SK-N-SH treated with all-trans-retinoic acid at 6 μM for 48 hours (cell line): ENCODE measurements around the gene PRMT7.

Experiments used
- ATAC-seq: fragments of 200-7000 bp; cut with Tn5 transposase; 3 replicates; pipeline ENCODE4 v1.9.1; 2020; ENCODE audit warnings: mild to moderate bottlenecking, moderate library complexity
- ARNTL ChIP-seq: fragments of 450-650 bp; formaldehyde crosslinking; IDR thresholded peaks from 2 replicates; pipeline ENCODE4 v1.5.0; 2020; ENCODE audit warnings: low read depth, mild to moderate bottlenecking, moderate library complexity, borderline replicate concordance
- BACH2 ChIP-seq: fragments of 250-450 bp; sonication (Bioruptor Pico); IDR thresholded peaks from 2 replicates; pipeline ENCODE4 v1.9.0; 2021; ENCODE audit warnings: mild to moderate bottlenecking, borderline replicate concordance
- CSDC2 ChIP-seq: fragments of 250-450 bp; sonication (Bioruptor Pico); IDR thresholded peaks from 2 replicates; pipeline ENCODE4 v1.5.0; 2020; ENCODE audit warnings: mild to moderate bottlenecking, moderate library complexity
- ESRRG ChIP-seq: fragments of 250-450 bp; sonication (Bioruptor Pico); IDR thresholded peaks from 2 replicates; pipeline ENCODE4 v1.6.1; 2021; ENCODE audit warnings: mild to moderate bottlenecking
- GLIS3 ChIP-seq: fragments of 250-450 bp; sonication (Bioruptor Pico); IDR thresholded peaks from 2 replicates; pipeline ENCODE4 v1.5.0; 2020; ENCODE audit warnings: mild to moderate bottlenecking, moderate library complexity
- ISL1 ChIP-seq: fragments of 250-450 bp; sonication (Bioruptor Pico); IDR thresholded peaks from 2 replicates; pipeline ENCODE4 v2.1.2; 2022; ENCODE audit warnings: mild to moderate bottlenecking, moderate library complexity
- OSR1 ChIP-seq: fragments of 250-450 bp; sonication (Bioruptor Pico); IDR thresholded peaks from 2 replicates; pipeline ENCODE4 v1.8.0; 2022; ENCODE audit warnings: moderate library complexity, mild to moderate bottlenecking, inconsistent platforms
- PPARA ChIP-seq: fragments of 250-450 bp; sonication (Bioruptor Pico); IDR thresholded peaks from 2 replicates; pipeline ENCODE4 v1.5.0; 2020; ENCODE audit warnings: mild to moderate bottlenecking, borderline replicate concordance
- RARB ChIP-seq: fragments of 250-450 bp; sonication (Bioruptor Pico); IDR thresholded peaks from 2 replicates; pipeline ENCODE4 v1.8.0; 2021; ENCODE audit warnings: mild to moderate bottlenecking, moderate library complexity
- SNAI2 ChIP-seq: fragments of 250-450 bp; sonication (Bioruptor Pico); IDR thresholded peaks from 2 replicates; pipeline ENCODE4 v1.5.0; 2020; ENCODE audit warnings: mild to moderate bottlenecking, moderate library complexity
- TCF4 ChIP-seq: fragments of 250-450 bp; sonication (Bioruptor Pico); IDR thresholded peaks from 2 replicates; pipeline ENCODE4 v1.8.0; 2021; ENCODE audit warnings: mild to moderate bottlenecking, moderate library complexity, borderline replicate concordance
- TOX ChIP-seq: fragments of 250-450 bp; sonication (Bioruptor Pico); IDR thresholded peaks from 2 replicates; pipeline ENCODE4 v1.8.0; 2021; ENCODE audit warnings: mild to moderate bottlenecking, moderate library complexity, borderline replicate concordance
- ZC3H10 ChIP-seq: fragments of 250-450 bp; sonication (Bioruptor Pico); IDR thresholded peaks from 2 replicates; pipeline ENCODE4 v1.5.1; 2021; ENCODE audit warnings: mild to moderate bottlenecking, moderate library complexity
- ZFP3 ChIP-seq: fragments of 250-450 bp; sonication (Bioruptor Pico); IDR thresholded peaks from 2 replicates; pipeline ENCODE4 v1.5.0; 2020; ENCODE audit warnings: mild to moderate bottlenecking, moderate library complexity
- ZFP30 ChIP-seq: fragments of 450-650 bp; formaldehyde crosslinking; IDR thresholded peaks from 2 replicates; pipeline ENCODE4 v1.5.0; 2022; ENCODE audit warnings: mild to moderate bottlenecking, moderate library complexity
- ZNF565 ChIP-seq: fragments of 450-650 bp; formaldehyde crosslinking; conservative IDR thresholded peaks from 2 replicates; pipeline ENCODE4 v1.5.0; 2020; ENCODE audit warnings: low read depth, mild to moderate bottlenecking, moderate library complexity
- ZNF70 ChIP-seq: fragments of 450-650 bp; formaldehyde crosslinking; IDR thresholded peaks from 2 replicates; pipeline ENCODE4 v1.5.0; 2020; ENCODE audit warnings: mild to moderate bottlenecking, moderate library complexity
- TF ChIP-seq, protein P1 (sequence below): fragments of 250-450 bp; sonication (Bioruptor Pico); IDR thresholded peaks from 2 replicates; pipeline ENCODE4 v1.5.1; 2021; ENCODE audit warnings: mild to moderate bottlenecking, moderate library complexity
- TF ChIP-seq, protein P2 (sequence below): fragments of 250-450 bp; sonication (Bioruptor Pico); IDR thresholded peaks from 2 replicates; pipeline ENCODE4 v1.8.0; 2020; ENCODE audit warnings: mild to moderate bottlenecking, moderate library complexity, borderline replicate concordance
- TF ChIP-seq, protein P3 (sequence below): fragments of 250-450 bp; sonication (Bioruptor Pico); IDR thresholded peaks from 2 replicates; pipeline ENCODE4 v1.8.0; 2021; ENCODE audit warnings: low read depth, mild to moderate bottlenecking, moderate library complexity, borderline replicate concordance
- TF ChIP-seq, protein P4 (sequence below): fragments of 250-450 bp; sonication (Bioruptor Pico); IDR thresholded peaks from 2 replicates; pipeline ENCODE4 v1.5.1; 2020; ENCODE audit warnings: low read depth, mild to moderate bottlenecking, moderate library complexity

PRMT7 gene

DNA sequence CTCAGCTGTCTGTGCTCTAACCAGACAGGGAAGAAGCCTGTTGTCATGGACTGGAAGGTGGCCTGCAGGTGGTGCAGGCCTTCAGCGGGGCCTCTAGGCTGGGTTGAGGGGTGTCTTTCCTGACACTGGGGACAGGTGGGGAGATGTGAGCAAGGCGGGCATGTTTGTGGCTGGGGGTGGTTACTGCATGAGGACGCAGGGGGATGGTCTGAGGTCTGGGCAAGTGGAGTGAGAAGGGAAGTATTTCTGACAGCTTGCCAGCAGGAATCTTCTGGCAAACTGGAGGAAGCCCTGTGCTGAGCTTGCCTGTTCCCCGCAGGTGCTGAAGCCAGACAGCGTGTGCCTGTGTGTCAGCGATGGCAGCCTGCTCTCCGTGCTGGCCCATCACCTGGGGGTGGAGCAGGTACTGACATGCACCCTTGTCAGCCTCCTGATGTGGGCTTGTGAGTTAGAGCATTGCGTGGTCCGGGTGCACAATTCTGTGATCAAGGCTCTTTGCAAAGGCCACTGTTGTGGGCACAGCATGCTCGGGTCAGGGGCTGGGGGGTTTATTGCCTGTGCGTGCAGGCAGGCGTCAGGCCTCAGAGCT lies 36.2 kb downstream of the PRMT7 start:
- no peak for ATAC-seq
- TF ChIP-seq, protein P1, sequence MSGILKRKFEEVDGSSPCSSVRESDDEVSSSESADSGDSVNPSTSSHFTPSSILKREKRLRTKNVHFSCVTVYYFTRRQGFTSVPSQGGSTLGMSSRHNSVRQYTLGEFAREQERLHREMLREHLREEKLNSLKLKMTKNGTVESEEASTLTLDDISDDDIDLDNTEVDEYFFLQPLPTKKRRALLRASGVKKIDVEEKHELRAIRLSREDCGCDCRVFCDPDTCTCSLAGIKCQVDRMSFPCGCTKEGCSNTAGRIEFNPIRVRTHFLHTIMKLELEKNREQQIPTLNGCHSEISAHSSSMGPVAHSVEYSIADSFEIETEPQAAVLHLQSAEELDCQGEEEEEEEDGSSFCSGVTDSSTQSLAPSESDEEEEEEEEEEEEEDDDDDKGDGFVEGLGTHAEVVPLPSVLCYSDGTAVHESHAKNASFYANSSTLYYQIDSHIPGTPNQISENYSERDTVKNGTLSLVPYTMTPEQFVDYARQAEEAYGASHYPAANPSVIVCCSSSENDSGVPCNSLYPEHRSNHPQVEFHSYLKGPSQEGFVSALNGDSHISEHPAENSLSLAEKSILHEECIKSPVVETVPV = no peak
- TF ChIP-seq ZNF565 (CRISPR knock-in tag) (no peak), RARB (CRISPR knock-in tag) (no peak), ESRRG (CRISPR knock-in tag) (no peak), ISL1 (CRISPR knock-in tag) (no peak), BACH2 (CRISPR knock-in tag) (no peak), SNAI2 (no peak), ARNTL (CRISPR knock-in tag) (no peak), TOX (no peak), ZFP3 (CRISPR knock-in tag) (no peak), CSDC2 (CRISPR knock-in tag) (no peak)
- TF ChIP-seq, protein P2, sequence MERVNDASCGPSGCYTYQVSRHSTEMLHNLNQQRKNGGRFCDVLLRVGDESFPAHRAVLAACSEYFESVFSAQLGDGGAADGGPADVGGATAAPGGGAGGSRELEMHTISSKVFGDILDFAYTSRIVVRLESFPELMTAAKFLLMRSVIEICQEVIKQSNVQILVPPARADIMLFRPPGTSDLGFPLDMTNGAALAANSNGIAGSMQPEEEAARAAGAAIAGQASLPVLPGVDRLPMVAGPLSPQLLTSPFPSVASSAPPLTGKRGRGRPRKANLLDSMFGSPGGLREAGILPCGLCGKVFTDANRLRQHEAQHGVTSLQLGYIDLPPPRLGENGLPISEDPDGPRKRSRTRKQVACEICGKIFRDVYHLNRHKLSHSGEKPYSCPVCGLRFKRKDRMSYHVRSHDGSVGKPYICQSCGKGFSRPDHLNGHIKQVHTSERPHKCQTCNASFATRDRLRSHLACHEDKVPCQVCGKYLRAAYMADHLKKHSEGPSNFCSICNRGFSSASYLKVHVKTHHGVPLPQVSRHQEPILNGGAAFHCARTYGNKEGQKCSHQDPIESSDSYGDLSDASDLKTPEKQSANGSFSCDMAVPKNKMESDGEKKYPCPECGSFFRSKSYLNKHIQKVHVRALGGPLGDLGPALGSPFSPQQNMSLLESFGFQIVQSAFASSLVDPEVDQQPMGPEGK = no peak
- TF ChIP-seq, protein P3, sequence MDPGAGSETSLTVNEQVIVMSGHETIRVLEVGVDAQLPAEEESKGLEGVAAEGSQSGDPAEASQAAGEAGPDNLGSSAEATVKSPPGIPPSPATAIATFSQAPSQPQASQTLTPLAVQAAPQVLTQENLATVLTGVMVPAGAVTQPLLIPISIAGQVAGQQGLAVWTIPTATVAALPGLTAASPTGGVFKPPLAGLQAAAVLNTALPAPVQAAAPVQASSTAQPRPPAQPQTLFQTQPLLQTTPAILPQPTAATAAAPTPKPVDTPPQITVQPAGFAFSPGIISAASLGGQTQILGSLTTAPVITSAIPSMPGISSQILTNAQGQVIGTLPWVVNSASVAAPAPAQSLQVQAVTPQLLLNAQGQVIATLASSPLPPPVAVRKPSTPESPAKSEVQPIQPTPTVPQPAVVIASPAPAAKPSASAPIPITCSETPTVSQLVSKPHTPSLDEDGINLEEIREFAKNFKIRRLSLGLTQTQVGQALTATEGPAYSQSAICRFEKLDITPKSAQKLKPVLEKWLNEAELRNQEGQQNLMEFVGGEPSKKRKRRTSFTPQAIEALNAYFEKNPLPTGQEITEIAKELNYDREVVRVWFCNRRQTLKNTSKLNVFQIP (CRISPR knock-in tag) = no peak

DNA sequence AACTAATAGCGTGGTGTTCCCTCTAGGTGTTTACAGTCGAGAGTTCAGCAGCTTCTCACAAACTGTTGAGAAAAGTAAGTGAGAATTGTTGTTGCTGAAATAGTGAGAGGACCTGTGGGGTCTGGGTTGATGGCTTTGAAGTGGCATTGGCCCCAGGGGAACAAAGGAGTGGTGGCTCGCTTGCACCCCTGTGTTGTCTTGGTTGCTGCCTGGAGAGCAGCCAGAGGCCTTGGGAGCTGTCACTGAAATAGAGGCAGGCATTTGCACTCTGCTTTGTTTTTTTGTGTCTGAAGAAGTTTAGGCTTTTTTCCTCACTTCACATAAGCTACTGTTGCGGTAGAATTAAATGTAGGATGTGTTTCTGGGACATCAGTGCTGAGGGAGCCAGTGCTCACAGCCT lies 36.8 kb downstream of the PRMT7 start:
- no peak for ATAC-seq
- TF ChIP-seq ZFP30 = no peak
- no peak for TF ChIP-seq TOX
- no peak for TF ChIP-seq TCF4
- TF ChIP-seq, protein P2 = no peak
- no peak for TF ChIP-seq CSDC2 (CRISPR knock-in tag)
- TF ChIP-seq OSR1 (CRISPR knock-in tag) = no peak
- TF ChIP-seq ISL1 (CRISPR knock-in tag) = no peak
- no peak for TF ChIP-seq ESRRG (CRISPR knock-in tag)
- TF ChIP-seq, protein P1 = no peak
- no peak for TF ChIP-seq ZC3H10

DNA sequence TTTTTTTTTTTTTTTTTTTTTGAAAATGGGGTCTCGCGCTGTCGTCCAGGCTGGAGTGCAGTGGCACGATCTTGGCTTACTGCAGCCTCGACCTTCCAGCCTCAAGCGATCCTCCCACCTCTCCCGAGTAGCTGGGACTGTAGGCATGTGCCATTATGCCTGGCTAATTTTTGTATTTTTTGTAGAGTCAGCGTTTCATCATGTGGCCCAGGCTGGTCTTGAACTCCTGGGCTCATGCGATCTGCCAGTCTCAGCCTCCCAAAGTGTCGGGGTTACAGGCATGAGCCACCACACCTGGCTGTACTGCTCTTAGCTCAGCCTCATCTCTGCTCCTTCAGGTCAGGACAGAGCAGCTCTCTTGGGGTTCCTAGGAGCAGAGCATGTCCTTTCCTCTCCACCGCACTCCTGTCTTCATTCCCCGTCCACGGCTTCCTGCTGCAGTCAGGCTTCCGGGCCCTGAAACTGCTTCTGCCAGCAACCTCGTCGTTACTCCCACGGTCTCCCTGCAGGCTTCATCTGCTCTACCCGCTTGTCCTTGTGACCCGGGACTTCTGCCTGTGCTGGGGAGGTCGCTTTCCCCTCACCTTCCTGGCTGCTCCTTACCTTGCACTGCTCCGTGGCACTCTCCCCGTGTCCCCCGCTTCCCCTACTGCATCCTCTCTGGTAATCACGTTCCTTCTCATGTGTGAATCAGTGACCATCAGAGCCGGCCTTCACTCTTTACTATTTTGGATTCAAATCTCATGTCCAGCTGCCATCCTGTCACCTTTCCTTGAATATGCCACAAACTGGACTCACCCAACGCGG lies 38.0 kb downstream of the PRMT7 start:
- ATAC-seq = no peak
- TF ChIP-seq GLIS3 (CRISPR knock-in tag) (no peak), TCF4 (no peak), PPARA (CRISPR knock-in tag) (no peak), ISL1 (CRISPR knock-in tag) (no peak), ZFP3 (CRISPR knock-in tag) (no peak), ESRRG (CRISPR knock-in tag) (no peak), RARB (CRISPR knock-in tag) (no peak), ZNF70 (CRISPR knock-in tag) (no peak), TOX (no peak), ZC3H10 (no peak), ZFP30 (no peak)
- TF ChIP-seq, protein P3 (CRISPR knock-in tag) = no peak
- TF ChIP-seq, protein P1 = no peak
- TF ChIP-seq, protein P4, sequence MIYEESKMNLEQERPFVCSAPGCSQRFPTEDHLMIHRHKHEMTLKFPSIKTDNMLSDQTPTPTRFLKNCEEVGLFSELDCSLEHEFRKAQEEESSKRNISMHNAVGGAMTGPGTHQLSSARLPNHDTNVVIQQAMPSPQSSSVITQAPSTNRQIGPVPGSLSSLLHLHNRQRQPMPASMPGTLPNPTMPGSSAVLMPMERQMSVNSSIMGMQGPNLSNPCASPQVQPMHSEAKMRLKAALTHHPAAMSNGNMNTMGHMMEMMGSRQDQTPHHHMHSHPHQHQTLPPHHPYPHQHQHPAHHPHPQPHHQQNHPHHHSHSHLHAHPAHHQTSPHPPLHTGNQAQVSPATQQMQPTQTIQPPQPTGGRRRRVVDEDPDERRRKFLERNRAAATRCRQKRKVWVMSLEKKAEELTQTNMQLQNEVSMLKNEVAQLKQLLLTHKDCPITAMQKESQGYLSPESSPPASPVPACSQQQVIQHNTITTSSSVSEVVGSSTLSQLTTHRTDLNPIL (CRISPR knock-in tag) = no peak
